Esophagus (tissue), 2 donors: Measurements from ENCODE around the gene DNAJC12. TPM values are rescaled to one million over a fixed set of nuclear protein-coding genes. Genes with fewer than 3 reads are reported as not detected.

Experiments
- polyA plus RNA-seq, 2 donors: library from polyadenylated mRNA; stranded (reverse); fragments of 200-250 nt; gene quantifications; one replicate each; pipeline ENCODE4 v1.2.3, GENCODE V29; 2013
- donor health status: healthy with polysubstance abuse.
- donor health status: Bipolar disorder and iron deficiency.

DNAJC12 gene
- polyA plus RNA-seq, 2 donors = 0.59 to 0.75 TPM

Other genes with a start within 250 kb of the DNAJC12 start
- gene CTNNA3, start 142.0 kb downstream of the DNAJC12 start, polyA plus RNA-seq = under 1 TPM; 0.08 to 0.10 TPM
- gene SIRT1, start 46.5 kb upstream of the DNAJC12 start, polyA plus RNA-seq = 1 to 10 TPM; 5.6 to 6.5 TPM
- gene HERC4, start 237.1 kb upstream of the DNAJC12 start, polyA plus RNA-seq = 10 to 100 TPM; 11.8 to 13.3 TPM